Panc1 (cell line): ENCODE measurements around the gene SUCLG2.

Experiments used
- CTCF ChIP-seq: fragments of 450-650 bp; IDR thresholded peaks from 2 replicates; pipeline ENCODE4 v1.5.1; 2017; ENCODE audit warnings: mild to moderate bottlenecking
- REST ChIP-seq, 2 experiments: IDR thresholded peaks; 2 replicates each; pipeline ENCODE4 v1.6.1; 2011 to 2012; ENCODE audit warnings: low read depth in 2 of 2, control low read depth in 1 of 2, low read length in 1 of 2, mild to moderate bottlenecking in 1 of 2, moderate library complexity in 1 of 2; ENCODE audit not compliant: insufficient read depth in 1 of 2

- TF ChIP-seq REST (IDR thresholded peaks at IDR 0.05; ENCODE audit: insufficient read depth in 1 of 2, low read depth in 2 of 2, low read length in 1 of 2) = no peak
- no peak for TF ChIP-seq CTCF
These were observed 31.1 kb upstream of the SUCLG2 start for GRCh38 chr3:67685499-67685898.
